Stimulated activated CD8-positive, alpha-beta memory T cell treated with anti-CD3 and anti-CD28 coated beads, Interleukin-15, amount 100 ng/mL, for 48 hours (primary cell): ENCODE measurements around the gene KAT6B.

ENCODE experiments used
- DNase-seq, 2 donors: peaks; one replicate each; pipeline ENCODE4 v3.0.0-alpha.2; 2020; ENCODE audit warnings: low read depth in 2 of 2

Gene KAT6B

DNA sequence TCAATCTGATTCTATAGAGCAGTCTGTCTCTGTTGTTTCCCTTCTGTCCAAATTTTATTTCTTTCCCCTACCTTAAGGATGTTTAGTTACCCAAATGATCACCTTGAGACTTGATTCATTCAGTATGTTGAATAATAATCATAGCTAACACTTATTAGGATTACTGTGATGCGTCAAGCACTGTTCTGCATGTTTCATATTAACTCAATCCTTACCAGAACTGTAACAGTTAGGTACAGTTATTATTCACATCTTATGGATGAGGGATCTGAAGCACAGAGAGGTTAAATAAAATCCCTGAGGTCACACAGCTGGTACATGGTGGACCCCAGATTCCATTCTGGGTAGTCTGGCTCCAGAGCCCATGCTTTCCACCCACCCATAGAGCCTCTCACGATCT lies 187.1 kb downstream of the KAT6B start:
- DNase-seq = no peak

DNA sequence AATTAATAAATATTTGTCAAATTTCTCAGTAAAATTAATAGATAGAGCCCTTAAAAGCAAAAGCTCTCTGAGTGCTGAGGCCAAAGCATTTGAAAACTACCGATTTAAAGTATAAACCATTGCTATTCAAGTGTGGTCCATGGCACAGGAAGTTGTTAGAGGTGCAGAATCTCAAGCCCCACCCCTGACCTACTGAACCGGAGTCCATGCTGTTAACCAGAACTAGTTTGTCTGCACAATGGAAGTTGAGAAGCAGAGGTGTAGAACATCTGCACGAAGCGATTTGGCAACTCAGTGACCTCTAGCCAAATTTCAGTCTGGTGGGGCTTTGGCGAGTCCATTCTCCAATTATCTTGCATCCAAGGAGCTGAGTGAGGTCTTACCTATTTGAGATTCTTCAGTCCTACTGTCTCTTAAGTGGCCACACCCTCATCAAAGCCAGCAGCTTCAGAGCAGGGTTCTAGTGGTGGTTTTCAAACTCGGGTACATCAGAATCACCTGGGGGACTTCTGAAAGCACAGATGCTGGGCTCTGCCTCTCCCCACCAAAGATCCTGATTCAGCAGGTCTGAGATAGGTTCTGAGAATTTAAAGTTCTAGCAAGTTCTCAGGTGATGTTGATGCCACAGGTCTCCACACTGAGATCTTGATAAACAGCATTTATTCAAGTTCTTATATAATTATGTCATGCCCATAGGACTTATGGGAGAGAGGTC lies 188.3 kb downstream of the KAT6B start:
- DNase-seq = no peak

DNA sequence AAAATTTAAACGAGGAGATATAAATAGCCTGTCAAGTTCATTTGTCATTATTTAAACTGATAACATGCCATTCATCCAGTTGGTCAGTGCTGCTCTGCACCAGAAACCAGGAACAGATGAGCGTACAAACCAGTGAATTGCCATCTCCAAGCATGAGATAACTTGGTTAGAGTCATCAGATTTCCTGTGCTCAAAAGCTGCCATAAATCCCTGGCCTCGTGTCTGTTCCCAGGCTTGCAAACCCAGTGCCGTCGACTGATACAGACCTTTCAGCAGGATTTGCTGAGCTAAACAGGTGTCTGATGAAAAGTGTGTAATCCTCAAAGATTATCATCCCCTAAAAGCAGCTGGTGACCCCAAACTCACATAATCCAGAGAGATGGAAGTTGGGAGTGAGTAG lies 189.0 kb downstream of the KAT6B start:
- no peak for DNase-seq

DNA sequence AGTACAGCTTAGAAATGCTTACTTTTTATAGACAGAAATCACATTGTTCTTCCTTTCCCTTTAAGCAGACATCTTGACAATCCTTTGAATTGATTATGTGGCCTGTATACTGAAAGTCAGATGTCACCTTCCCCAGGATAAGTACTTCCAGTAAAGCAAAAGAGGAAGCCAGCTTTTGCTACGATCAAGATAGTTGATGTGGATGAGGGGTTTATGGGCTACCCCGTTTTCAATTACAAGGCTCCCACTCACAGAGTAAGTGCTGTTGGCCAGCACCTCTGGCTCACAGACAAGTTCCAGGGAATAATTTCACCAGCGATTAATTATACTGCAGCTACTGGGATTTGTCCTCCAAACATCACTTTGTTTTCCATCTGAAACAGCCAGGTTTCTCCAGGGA lies 189.9 kb downstream of the KAT6B start:
- no peak for DNase-seq

DNA sequence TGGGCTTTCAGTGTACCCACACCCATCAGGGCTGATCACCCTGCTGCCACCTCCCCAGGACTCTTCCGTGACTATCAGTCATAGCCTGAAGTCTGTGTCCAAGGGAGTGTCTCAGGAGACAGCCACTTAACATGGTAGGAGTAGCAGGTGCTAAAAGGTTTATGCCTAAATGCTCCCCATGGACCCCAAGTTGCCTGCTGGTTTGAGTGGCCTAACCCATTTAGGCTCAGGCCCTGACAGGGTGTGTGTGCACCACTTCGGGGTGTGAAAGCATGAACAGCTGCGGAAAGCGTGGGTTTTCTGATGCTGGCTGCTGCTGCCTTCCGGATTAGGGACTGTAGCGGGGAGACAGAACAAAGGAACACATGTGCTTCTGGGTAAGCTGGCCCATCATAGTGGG lies 191.9 kb downstream of the KAT6B start:
- no peak for DNase-seq

DNA sequence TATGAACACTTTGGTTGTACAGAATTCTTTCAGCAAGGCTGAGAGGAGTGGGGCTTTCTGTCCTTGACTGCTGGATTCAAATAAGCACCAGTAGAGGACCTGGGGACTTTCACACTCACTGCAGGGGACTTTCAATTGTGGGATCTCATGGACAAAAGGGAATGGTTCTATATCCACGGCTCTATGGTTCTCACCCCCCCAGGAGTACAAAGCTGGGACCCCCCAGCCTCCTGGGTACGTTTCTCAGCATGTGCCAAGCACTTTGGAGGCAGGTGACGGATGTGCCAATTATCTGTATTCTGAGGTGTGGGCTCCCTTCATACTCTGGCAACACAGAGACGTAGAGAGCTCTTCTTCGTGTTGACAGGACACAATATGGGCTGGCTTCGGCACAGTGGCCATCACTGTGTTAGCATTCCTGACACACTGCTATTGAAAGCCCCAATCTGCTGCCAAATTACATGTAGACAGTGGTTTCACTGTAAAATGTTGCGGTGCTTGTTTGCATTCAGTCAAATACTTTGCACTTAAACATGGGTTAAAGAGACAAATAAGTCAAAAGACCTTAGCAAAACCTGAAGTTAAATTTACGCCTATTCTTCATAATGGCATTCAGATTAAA lies 192.4 kb downstream of the KAT6B start:
- DNase-seq = no peak

DNA sequence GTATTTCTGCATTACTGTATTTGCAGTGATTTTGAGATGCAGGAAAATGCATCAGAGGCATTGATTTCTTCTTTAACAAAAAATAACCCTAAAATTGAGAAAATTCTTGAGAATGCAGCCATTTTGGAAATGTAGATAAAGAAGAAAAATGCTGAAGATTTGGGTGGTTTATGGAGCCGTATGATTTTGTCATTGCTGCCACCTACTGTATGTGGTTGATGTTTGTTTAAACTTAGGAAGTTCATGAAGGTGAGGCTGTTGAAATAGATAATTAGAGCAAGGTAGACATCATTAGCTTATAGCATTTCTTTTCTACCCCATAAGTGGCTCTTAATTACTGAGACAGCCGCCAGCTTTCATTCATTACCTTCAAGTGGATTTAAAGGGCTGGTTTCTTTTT lies 193.0 kb downstream of the KAT6B start:
- no peak for DNase-seq

DNA sequence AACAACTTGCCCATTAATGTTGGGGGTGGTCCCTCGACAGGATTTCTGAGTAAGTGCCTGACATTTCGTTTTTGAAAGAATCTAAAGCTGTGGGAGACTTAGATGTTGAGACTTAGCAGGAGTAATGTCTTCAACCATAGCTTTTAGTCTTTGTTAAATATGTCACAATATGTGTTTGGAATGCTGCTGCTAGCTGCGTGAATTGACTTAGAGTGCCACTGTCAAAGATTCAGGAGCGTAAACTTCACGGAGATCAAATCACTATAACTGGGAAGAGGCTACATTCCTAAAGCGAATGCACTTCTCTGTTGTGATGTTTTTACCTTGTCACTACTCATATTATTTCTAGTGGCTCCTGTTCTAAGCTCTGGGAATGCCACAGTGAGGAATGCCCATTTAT lies 193.8 kb downstream of the KAT6B start:
- no peak for DNase-seq

DNA sequence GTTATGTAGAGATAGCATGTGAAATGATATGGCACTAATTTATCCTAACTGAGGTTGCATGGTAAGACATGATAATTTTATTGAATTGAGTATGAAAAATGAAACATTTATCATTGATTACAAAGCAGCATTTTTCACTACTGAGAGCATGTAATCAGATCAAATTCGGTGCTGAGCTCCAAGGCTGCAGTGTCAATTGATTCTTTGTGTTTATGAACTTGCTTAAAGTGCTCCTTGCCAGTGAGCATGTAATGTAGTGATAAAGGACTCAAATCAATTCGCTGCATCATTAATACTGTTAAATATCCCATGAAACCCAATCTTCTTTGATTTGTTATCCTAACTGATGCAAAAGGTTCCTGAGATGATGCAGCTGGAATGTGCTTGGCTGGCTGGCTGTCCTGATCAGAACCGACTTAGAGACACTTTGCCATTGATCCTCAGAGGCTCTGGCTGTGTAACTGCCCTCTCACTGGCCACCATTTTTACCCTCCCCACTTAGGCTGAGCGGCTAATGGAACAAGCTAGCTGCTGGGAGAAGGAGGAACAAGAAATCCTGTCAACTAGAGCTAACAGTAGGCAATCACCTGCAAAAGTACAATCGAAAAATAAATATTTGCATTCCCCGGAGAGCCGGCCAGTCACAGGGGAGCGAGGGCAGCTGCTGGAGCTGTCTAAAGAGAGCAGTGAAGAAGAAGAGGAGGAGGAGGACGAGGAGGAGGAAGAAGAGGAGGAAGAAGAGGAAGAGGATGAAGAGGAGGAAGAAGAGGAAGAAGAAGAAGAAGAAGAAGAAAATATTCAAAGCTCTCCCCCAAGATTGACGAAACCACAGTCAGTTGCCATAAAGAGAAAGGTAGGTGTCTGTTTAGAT lies 195.2 kb downstream of the KAT6B start:
- no peak for DNase-seq

DNA sequence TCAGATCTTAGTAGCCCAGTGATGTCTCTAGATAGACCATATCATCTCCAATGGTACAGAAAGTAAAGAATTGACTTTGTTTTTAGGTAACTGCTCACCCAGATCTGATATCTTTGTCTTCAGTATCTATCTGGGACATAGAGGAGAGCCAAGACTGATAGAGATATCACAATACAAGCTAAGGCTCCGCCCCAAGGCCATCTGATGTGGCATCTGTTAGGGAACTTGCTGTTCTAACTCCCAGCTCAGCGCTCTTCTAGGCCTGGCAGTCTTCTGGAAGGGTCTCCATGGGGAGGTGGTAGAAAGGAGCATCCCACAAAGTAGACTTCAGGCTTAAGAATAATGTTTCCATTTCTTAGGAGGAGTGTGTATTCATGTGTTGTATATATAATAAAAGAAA lies 196.7 kb downstream of the KAT6B start:
- DNase-seq = no peak

DNA sequence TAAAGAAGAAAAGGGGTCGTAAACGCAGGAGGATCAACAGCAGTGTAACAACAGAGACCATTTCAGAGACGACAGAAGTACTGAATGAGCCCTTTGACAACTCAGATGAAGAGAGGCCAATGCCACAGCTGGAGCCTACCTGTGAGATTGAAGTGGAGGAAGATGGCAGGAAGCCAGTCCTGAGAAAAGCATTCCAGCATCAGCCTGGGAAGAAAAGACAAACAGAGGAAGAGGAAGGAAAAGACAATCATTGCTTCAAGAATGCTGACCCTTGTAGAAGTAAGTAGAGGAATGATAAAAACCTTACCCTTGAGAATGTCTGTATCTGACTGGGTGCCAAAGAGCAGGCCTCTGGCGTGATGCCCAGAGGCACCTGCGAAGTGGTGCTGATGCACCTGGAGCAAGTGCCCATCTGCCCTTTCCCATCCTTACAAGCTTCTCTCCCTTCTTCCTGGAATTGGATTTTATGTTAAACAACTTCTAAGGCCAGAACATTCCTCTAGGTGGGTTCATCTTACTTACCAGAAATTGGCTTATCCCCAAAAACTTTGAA lies 198.6 kb downstream of the KAT6B start:
- DNase-seq = no peak

DNA sequence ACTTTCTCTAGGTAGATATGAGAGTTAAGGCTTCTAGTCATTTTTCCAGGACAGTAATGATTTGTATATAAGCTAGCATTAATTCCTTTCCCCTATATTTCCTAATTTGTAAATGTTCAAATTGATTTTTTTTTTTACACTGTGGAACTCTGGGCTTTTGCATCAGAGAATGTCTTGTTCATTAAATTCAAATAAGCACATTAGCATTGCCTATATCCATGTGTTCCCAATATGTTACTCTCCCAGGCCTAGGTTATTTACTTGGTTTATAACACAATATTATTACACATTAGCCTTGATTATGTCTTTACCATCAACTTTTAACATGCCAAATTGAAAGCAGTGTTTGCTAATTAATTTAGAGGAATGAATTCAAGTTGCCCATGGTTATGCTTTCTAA lies 201.6 kb downstream of the KAT6B start:
- DNase-seq = no peak

DNA sequence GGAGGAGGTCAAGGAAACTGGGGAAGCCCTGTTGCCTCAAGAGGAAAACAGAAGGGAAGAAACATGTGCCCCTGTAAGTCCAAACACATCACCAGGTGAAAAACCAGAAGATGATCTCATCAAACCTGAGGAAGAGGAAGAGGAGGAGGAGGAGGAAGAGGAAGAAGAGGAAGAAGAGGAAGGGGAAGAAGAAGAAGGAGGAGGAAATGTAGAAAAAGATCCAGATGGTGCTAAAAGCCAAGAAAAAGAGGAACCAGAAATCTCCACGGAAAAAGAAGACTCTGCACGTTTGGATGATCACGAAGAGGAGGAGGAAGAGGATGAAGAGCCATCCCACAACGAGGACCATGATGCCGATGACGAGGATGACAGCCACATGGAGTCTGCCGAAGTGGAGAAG lies 202.3 kb downstream of the KAT6B start:
- no peak for DNase-seq

DNA sequence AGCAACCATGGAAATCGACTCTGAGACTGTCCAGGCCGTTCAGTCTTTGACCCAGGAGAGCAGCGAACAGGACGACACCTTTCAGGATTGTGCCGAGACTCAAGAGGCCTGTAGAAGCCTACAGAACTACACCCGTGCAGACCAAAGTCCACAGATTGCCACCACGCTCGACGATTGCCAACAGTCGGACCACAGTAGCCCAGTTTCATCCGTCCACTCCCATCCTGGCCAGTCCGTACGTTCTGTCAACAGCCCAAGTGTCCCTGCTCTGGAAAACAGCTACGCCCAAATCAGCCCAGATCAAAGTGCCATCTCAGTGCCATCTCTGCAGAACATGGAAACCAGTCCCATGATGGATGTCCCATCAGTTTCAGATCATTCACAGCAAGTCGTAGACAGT lies 203.0 kb downstream of the KAT6B start:
- DNase-seq = no peak

DNA sequence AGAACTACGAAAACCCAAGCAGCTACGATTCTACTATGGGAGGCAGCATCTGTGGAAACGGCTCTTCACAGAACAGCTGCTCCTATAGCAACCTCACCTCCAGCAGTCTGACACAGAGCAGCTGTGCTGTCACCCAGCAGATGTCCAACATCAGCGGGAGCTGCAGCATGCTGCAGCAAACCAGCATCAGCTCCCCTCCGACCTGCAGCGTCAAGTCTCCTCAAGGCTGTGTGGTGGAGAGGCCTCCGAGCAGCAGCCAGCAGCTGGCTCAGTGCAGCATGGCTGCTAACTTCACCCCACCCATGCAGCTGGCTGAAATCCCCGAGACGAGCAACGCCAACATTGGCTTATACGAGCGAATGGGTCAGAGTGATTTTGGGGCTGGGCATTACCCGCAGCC lies 203.5 kb downstream of the KAT6B start:
- DNase-seq = no peak

DNA sequence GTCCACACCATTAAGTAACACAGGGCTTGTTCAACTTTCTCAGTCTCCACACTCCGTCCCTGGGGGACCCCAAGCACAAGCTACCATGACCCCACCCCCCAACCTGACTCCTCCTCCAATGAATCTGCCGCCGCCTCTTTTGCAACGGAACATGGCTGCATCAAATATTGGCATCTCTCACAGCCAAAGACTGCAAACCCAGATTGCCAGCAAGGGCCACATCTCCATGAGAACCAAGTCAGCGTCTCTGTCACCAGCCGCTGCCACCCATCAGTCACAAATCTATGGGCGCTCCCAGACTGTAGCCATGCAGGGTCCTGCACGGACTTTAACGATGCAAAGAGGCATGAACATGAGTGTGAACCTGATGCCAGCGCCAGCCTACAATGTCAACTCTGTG lies 204.0 kb downstream of the KAT6B start:
- DNase-seq = no peak

DNA sequence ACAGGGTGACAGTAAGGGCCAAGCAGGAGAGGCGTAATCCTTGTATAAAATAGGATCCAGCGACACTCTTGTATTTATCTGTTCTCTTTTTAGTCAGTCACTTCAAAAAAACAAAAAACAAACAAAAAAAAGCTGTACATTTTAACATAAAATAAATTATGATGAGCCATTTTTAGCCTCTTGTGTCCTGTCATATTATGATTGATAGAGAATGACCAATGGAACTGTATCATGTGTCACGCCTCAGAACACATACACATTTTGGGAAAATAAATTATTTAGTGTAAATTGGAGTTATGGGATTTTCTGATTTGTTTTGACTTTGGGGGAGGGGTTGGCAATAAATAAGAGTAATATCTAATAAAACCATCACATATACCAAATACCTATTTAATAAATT lies 205.7 kb downstream of the KAT6B start:
- no peak for DNase-seq

DNA sequence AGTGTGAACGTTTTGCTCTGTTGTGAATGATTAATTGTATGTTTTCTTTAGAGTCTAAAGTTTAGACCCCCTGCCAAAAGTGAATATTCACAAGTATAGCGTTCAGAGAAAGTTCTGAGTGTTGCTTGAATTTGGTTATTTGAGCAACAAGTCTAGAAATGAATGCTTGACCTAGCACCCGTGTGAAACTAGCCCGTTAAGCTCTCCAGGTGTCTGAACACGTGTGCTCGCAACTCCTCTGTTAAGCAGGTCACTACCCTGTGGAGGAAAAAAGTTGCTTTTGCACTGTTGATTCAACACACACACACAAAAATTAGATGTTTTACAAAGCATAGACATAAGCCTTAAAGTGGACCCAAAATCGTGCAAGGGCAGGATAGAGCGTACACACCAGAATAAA lies 206.4 kb downstream of the KAT6B start:
- no peak for DNase-seq

DNA sequence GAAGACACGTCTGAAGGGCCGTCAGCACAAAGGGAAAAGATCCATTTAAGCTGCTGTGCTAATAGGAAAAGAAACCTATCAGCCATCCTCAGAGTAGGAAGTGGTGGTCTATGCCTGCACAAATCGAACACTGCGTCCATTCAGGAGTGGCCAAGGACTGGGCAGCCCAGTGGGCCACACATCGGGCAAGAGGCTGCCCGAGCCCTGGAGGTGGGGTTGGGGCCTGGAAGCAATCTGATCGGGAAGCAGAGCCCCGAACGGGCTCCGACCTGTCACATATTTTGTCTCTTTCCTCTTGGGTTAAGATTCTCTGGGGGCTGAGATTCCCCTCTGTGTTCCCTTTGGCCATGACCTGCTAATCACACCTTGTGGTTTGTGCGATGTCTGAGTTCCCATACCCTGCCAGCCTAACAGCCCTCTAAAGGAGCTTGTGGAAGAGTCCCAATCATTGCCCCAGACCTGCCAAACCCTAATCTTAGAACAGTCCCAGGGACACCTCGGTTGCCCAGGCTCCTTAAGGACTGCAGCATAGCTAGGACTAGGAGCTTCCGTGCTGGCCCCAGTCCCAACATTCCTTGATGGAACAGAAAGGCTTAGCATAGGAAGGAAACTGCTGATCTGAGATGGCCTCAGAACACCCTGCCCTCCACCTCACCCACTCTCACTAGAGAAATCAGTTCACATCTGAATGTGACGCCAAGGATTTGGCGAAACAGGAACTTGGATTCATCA lies 207.2 kb downstream of the KAT6B start:
- no peak for DNase-seq

DNA sequence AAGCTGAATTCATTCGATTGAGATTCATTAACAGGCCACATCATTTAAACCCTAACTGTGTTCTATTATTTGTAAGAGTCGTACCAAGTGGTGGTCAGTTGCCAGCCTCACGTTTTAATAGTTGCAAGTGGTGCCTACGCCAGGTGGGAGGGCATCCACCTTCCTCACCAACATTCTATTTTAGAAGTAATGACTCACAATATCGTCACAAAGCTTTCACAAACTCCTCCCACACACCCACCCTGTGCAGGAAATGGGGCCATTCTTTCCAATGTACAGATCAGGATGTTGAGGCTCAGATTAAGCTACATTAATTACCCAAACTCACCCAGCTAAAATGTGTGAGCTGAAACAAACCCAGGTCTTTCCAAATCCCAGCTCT lies 207.7 kb downstream of the KAT6B start:
- peak; percentile 32 to 40 for DNase-seq

DNA sequence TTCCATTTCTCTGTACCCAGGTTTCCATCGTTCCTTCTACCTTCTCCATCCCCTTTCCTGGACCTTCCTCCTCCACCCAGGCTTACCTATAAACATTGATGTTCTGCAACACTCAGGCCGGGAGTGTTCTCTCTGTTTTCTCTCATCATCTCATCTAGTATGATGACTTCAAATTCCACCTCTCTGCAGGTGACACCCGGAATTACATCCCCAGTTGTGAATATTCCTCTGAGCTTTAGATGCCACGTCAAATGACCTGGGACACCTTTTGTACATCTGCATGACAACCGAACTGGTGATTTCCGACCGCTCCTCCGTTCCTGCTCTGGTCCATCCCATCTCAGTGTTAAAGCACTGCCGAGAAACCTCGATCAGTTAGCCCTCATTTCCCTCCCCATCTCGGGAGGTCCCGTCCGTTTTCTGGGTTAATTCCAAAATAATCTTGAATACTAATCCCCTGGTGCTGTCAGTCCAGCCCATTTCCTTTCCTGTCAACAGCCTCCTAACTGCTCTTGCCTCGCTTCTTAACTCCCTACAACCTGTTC lies 208.4 kb downstream of the KAT6B start:
- no peak for DNase-seq
